ENCODE measurements around the gene RNF38.
"Not testable (repeated sequence)": the region's sequence is repeated elsewhere in the genome, so short reads cannot be mapped to it uniquely, and the experiment has no call there.

The RNF38 gene

DNA sequence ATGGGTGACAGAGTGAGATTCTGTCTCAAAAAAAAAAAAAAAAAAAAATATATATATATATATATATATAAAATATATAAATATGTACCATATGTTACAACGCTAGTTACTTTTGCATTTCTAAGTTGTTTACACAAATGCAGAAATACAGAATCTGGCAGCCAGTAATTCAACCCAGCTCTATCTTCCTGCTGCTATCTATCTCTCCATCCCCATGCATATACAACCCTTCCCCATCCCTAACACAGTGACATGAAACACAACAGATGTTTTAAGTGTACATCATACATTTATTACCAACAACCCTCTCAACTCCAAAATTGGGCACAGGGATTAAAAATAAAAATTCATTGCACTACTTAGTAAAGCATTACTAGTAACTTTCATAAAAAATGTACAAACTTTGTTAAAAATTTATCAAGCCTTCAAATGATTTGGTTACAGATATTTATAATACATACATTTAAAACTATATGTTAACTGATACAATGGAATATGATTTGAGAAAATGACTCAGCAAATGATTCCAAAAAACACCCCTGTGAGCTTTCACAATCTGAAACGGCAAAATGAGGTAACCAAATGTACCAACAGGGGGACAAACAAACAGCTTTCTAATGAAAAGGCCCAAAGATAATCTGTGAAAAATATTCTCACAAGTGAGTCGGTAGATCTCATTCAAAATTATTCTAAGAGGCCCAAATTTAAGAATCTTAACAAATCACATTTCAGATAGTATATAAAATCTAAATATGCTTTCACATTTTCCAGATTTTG lies 63.8 kb downstream of the RNF38 start:
- DNase-seq (ENCODE audit: low read depth, low spot score): no peak

DNA sequence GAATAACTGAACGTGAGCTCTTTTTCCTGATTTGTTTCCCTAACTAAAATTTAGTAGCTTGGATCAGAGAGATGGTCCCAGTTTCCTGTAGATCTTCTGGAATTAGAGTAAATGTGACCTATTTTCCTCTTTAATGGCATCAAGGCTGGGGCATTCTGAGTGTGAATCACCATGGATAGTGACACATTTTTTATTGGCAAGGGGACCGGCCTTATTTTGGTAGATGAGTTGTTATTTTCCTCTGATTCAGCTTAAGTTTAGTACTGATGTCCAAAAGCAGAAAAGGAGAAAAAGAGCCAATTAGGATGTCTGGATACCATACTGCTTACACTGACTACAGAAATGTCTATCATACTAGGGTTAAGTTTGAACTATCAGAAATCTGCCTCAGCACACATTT lies 68.1 kb downstream of the RNF38 start:
- no peak for DNase-seq (ENCODE audit: low read depth, low spot score)

DNA sequence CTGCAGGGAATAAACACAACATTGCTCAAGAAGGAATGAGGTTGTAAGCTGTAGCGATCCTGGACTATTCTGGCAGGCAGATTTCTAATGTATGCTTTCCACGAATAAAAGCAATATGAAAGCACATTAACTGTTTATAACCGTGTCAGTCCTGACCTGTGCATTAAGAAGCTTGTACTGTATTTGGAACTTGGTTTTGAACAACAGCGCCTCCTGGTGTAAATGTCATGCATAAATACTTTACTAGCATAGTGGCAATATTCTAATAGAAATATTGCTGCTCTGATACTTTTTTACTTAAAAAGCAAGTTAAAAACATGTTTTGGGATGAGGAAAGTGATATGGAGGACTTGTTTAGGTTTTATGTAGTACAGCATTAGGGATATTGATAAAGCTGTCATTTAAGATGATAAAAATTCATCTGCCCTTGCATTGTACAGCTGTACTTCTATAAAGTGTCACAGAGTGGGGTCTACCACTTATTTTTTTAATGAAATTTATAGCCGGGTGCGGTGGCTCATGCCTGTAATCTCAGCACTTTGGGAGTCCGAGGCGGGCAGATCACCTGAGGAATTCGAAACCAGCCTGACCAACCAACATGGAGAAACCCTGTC lies 71.2 kb downstream of the RNF38 start:
- peak; percentile 26 for DNase-seq (ENCODE audit: low read depth, low spot score)

DNA sequence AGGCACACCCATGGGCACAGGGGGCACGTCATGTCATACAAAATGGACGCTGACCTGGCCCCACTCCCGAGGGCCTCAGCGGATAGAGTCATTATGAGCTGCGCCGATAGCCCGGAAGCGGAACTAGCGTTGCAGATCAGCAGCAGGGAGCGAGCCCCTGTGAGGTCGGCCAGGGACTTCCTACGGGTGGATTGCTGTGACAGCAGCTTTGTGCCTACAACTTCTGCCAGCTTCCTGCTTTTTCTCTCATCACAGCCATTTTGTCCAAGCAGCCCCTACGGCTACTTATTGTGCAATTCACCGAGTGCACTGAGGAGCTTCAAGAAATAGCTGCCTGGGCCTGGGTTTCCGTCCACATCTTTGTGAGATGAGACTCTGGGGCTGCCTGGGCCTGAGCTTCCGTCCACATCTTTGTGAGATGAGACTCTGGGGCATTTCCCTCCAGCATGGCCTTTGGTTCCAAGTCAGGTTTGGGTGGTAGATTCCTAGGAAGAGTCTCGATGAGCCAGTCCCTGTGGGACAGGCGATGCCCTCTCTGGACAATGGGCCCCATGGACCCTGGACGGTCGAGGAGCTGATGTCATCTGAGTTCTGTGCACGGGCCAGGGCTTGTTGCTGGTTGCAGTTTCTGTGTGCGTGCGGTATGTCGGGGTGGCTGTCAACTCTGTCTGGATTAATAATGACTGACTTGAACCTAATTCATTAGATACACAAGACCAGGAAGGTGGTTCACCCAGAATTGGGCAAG lies 74.8 kb downstream of the RNF38 start:
- DNase-seq (ENCODE audit: low read depth, low spot score): no peak

DNA sequence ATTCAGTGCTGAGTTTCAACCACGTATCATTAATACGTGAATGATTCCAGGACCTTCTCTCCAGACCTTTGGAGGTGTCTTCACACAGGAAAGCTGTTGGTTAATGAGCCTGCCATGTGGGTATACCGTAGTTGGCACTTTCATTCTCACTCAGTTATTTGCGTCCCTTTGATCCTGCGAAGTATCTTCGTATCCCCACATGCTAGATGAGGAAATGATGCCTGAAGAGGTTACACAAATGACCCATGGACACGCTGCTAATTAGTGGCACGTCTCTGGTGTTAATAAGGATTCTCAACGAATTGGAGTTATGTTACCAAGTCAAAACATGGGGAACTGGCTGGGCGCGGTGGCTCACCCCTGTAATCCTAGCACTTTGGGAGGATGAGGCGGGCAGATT lies 76.1 kb downstream of the RNF38 start:
- DNase-seq (ENCODE audit: low read depth, low spot score): no peak

DNA sequence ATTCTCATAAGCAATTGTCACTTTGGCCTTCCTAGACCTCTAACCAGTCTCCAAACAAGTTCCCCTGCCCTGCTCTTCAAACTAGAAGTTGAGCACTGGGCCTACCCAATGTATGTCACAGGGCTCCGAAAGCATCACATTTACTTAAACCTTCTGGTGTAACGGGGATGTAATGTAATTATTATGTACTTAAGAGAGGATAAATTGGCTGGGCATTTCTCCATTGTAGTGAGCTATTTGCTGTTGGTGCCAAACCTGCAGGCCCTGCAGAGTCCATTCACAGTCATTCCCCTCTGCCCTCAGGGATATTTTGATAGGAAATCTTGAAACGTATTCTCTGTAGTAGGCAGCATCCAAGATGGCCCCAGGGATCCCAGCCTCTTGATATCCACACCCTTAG lies 77.6 kb downstream of the RNF38 start:
- no peak for DNase-seq (ENCODE audit: low read depth, low spot score)

DNA sequence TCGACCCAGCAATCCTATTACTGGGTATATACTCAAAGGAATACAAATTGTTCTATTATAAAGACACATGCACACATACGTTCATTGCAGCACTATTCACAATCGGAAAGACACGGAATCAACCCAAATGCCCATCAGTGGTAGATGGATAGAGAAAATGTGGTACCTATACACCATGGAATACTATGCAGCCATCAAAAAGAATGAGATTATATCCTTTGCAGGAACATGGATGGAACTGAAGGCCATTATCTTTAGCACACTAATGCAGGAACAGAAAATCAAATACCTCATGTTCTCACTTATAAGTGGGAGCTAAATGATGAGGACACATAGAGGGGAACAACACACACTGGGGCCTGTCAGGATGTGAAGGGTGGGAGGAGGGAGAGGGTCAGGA lies 78.2 kb downstream of the RNF38 start:
- not testable (repeated sequence) for DNase-seq (ENCODE audit: low read depth, low spot score)

DNA sequence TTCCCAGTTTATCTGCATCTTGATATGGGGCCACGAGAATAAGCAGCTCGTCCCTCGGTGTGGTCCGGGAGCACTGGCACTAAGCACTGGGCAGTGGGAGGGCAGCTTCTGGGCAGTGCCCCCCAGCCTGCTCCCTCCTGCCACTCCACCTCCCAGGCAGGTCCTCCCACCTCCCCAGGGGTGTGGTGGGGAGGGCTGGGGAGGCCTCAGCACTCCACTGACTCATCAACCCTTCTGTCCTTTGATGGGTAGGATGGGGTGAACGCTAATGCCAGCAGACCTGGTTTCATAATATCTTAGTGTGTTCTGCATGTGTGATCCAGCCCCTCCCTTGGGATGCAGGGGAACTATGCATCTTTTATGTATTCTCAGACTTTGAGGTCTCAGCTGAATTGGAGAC lies 79.6 kb downstream of the RNF38 start:
- no peak for DNase-seq (ENCODE audit: low read depth, low spot score)

DNA sequence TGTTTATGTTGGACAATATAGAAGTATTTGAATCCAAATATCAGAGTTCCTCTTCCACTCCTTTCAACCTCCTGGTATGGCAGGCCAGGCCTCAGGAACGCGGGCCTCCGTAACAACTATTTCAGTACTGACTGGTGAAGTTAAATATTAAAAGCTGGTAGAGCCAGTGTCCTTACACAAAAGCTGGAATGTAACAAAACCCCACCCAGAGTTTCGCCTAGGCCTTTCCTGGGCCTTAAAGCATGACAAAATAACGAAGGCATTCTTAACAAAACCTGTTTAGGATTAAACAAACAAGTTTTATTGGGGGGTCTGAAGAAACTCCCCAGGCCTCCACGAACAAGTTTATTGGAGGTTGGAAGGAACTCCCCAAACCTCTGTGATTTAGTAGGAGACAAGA lies 80.3 kb downstream of the RNF38 start:
- no peak for DNase-seq (ENCODE audit: low read depth, low spot score)

DNA sequence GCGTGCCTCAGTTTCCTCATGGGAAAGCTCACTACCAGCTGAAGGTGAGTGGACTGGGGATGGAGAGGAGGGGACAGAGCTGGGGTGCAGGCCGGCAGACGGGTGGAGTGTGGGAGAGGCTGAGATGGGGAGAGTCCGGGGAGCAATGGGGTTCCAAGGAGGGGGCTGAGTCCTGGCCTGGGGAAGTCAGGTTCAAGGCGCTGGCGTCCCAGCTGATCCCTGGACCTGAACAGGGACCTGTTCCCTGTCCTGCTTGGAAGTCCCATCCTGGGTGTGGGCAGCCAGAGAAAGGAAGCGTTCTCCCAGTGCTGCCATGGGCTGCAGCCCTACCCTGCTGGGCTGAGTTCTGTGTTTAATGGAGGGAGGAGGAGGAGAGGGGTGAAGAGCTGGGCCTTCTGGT lies 80.9 kb downstream of the RNF38 start:
- no peak for DNase-seq (ENCODE audit: low read depth, low spot score)

DNA sequence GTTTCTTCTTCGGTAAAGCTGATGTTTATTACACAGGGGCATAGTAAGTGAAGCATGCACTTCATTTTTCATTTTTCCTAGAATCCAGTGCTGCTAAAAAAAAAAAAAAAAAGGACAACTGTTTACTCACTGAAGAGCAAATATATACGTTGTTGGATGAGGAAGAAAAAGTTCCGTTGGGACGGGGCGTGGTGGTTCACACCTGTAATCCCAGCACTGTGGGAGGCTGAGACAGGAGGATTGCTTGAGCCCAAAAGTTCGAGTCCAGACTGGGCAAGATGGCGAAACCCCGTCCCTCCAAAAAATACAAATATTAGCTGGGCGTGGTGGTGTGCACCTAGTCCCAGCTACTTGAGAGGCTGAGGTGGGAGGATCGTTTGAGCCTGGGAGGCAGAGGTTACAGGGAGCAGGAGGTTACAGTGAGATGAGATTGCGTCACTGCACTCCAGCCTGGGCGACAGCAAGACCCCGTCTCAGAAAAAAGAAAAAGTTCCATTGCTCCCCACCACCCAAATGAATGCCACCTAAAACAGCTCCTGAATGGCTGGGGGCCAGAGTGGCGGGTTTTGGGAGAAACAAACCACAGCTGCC lies 81.8 kb downstream of the RNF38 start:
- DNase-seq (ENCODE audit: low read depth, low spot score): no peak

DNA sequence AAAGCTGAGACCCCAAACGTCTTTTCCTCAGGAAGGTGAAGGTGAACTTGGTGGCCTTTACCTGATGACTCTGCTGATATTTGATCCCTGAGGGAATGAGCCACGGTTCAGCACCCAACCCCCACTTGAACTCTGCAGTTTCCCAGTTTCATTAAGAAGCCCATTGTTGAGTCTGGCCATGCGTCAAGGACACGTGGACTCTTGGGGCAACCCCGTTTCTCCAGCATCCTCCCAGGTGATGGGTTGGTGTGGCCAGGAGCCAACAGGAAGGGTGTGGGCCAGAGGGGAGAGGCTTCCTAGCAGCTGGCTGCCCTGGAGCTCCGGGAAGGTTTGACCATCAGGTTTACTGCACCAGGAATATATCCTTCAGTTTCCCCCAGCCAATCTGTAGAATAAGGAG lies 82.3 kb downstream of the RNF38 start:
- no peak for DNase-seq (ENCODE audit: low read depth, low spot score)

DNA sequence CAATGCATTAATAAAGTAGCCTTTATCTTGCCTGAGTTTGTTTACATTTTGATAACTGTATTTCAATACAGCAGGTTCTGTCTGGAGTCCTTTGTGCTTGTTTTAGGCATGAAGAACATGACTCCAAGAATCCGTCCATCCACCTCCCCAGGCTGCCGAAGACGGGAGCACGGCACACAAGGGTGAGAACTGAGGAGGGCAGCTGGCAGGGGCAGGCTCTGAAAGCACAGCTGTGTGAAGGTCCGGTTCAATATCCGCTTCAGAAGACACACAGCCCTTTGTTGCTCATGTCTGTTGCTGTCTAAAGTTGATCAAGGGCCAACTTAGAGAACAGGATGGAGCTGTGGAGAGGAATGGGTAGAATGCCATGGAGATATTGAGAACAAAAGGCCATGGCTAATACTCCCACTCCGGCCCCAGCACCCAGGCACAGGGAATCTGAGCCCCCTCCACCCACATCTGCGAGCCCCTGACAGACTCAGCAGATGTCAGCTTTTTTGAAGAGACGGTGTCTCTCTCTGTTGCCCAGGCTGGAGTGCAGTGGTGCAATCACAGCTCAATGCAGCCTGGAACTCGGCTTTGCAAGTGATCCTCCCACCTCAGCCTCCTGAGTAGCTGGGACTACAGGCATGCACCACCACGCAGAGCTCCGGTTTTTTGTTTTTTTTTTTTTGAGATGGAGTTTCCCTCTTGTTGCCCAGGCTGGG lies 83.3 kb downstream of the RNF38 start:
- DNase-seq (ENCODE audit: low read depth, low spot score): no peak

DNA sequence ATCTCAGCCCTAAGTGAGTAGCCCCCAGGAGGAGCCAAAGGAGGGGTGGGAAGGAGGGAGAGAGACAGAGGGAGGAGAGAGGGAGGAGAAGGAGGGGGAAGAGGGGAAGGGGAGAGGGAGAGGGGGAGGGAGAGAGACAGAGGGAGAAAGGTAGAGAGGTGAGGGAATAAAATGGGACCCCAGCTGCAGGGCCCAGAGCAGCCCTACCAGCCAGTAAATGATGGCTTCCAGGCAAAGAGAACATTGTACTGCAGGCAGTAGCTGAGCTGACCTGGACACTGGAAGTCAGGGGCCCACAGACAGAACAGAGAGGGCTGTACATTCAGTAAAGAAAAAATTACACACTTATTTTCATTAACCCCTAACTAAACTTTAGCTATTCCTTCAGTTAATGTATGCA lies 84.0 kb downstream of the RNF38 start:
- no peak for DNase-seq (ENCODE audit: low read depth, low spot score)

DNA sequence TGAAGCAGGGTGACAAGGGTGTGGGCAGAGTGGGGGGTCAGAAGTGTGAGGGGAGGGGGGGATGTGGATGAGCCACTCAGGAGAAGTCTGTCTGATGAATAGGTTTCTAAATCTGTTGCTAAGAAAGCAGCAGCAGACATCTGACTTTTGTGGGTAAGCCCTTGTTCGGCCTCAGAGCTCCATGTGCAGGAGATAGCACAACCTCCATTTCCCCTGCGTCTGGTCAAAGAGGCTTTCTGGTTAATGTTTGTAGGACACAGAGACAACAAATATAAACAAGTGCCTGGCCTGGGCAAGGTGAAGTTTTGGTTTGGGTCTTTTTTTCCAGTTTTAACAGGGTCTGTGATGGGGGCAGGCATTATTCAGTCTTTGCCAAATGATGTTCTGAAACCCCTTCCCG lies 84.8 kb downstream of the RNF38 start:
- DNase-seq (ENCODE audit: low read depth, low spot score): no peak

DNA sequence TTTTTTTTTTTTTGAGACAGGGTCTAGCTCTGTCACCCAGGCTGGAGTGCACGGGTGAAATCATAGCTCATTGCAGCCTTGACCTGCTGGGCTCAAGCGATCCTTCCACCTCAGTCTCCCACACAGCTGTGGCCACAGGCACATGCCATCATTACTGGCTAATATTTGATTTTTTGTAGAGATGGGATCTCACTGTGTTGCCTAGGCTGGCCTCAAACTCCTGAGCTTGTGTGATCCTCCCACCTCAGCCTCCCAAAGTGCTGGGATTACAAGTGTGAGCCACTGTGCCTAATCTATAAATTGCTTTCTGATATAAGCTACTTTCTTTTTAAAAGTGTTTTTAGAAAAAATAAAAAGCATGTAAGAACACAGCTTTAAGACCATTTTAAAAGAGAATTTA lies 85.3 kb downstream of the RNF38 start:
- no peak for DNase-seq (ENCODE audit: low read depth, low spot score)

DNA sequence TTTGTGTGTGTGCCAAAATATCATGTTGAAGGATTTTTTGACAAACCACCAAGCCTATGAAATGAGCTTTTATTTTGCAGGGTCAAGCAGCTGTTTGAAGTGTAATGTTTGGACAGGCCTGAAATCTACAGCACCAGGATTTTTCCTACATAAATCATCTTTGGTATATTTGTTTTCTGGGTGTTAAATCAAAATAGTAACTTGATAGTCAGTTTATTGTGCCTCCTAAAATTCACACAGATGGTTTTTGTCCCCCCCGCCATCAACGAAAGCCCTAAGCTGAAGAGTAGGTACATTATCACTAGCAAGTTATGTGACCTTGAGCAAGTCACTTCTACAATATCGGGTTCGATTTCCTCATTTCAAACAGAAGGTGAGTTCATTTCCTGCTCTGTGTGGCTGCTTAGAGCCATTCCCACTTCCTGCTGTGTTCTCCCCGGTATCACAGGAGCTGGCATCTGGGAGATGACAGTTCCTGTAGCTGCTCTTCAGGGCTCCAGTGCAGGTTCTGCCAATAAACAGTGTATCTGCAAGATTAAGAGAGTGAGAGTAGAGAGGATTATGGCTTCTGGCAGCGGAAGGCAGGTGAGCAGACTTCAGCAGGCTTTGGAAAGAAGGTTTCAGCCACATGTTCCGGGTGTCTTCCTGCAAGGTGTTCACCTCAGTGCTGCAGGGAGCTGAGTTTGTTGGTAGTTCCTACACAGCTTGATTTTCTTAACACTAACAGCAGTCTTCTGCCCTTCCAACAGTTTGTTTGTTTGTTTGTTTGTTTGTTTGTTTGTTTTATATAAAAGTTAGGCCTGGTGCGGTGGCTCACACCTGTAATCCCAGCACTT lies 93.4 kb downstream of the RNF38 start:
- DNase-seq (ENCODE audit: low read depth, low spot score): no peak

DNA sequence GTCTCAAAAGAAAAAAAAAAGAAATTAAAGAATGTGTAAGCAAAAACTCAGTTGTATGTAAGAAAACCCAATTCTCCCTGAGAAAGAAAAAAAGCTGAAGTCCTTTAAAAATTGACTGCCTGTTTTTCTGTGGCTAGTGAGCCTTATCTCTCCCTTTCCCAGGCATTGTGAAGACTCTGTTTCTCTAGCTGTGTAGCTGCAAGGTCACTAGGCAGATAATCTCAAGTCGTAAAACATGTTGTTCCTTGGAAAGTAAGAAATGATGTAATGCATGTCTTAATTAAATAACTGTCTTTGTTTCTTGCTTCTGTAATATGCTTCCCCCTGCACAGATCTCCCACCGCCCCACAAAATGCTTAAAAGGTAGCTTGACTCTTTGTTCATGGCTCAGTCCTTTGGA lies 95.7 kb downstream of the RNF38 start:
- DNase-seq (ENCODE audit: low read depth, low spot score): not testable (repeated sequence)

DNA sequence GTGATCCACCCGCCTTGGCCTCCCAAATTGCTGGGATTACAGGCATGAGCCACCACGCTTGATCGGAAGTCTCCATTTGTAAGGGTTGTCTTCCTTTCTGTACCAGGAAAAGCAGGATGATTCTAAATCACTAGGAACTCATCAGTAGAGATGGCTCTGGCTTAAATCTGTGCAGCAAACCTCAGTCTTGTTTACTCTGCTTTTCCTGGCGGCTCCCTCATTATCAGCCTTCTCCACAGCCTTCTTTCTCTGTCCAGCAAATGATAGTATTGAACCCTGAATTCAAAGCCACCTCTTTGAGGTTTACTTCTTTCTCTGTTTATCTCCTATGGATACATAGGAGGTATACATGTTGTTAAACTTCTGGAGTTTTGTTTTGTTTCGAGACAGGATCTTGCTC lies 98.8 kb downstream of the RNF38 start:
- DNase-seq (ENCODE audit: low read depth, low spot score): no peak

DNA sequence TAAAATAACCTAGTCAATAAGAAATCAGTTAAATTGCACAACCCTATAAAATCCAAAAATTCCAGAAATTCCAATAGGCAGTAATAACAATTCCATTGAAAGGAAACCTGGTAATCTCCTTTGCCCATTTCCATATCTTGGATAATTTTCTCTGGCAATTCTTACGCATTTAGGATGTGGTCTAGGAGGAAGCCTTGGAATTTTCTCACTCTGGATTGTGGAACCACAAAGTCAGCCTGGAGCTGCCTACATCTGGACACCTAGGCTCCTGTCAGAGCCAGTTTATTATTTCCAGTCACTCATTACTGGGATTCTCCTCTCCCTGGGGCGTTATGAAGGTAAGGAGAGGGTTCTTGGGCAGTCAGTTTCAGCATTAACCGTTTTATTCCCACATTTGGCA lies 101.5 kb downstream of the RNF38 start:
- DNase-seq (ENCODE audit: low read depth, low spot score): no peak

DNA sequence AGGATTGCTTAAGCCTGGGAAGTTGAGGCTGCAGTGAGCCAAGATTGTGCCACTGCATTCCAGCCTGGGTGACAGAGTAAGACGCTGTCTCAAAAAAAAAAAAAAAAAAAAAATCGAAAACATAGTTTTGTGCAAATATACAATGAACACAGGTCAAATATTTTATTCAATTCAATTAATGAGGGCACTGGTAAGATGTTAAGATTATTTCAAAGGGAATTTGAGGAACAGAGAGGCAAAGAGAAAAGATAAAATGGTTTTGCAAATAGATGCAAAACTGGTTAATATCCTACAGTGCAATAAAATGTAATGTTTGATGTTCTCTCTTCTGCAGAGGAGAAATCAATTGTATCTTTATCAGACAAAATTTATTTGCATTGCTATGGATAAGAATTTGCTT lies 102.3 kb downstream of the RNF38 start:
- DNase-seq (ENCODE audit: low read depth, low spot score): no peak
